ENCODE results near the gene FAM193A. TPM values are rescaled to one million over a fixed set of nuclear protein-coding genes. Genes with fewer than 3 reads are reported as not detected.

Gene FAM193A
- total and polyA plus RNA-seq, 11 donors = 9.7 to 21.0 (median 16.3) TPM

DNA sequence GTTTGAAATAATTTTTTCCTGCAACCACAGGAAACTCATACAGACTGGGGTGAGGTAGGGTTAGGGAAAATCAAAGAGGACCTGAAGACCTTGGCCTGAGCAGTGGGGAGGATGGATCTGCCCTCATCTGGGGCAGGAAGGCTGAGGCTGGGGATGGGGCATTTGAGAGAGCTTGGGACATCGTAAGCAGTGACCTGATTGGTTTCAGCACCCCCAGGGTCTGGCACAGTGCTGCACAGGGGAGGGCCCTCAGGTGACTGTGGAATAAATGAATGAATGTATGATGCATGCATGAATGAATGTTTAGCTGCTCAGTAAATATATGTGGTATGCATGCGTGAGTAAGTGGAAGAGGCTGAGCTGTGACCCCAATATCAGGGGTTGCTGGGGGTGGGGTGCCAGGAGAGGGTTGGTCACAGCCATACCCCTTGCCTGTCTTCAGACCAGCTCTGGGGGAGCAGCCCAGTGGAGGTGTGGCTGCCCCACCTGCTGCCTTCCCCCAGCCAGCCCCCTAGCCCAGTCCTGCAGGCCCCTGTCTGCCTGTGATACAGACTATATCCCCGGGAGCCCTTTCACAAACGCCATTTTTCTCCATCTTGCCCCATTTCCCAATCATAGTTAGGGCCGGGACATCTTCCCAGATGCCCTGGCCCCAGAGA lies 230.7 kb downstream of the FAM193A start:
- TF ChIP-seq, protein P1, sequence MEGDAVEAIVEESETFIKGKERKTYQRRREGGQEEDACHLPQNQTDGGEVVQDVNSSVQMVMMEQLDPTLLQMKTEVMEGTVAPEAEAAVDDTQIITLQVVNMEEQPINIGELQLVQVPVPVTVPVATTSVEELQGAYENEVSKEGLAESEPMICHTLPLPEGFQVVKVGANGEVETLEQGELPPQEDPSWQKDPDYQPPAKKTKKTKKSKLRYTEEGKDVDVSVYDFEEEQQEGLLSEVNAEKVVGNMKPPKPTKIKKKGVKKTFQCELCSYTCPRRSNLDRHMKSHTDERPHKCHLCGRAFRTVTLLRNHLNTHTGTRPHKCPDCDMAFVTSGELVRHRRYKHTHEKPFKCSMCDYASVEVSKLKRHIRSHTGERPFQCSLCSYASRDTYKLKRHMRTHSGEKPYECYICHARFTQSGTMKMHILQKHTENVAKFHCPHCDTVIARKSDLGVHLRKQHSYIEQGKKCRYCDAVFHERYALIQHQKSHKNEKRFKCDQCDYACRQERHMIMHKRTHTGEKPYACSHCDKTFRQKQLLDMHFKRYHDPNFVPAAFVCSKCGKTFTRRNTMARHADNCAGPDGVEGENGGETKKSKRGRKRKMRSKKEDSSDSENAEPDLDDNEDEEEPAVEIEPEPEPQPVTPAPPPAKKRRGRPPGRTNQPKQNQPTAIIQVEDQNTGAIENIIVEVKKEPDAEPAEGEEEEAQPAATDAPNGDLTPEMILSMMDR (IDR thresholded peaks at IDR 0.05) = no peak
- TF ChIP-seq POLR2A (IDR thresholded peaks at IDR 0.05) = no peak
- Histone ChIP-seq H3K27me3 (no peaks in the 10 kb centered on the region), H3K4me3 (no peak overlapping the region), H3K27ac (peak overlapping the region in 2 of 12 donors; percentile 19 to 41), H3K4me1 (peaks cover 0 to 43% (median 9%) of the 10 kb centered on the region in 12 donors), H3K36me3 (no peaks in the 10 kb centered on the region), H3K9me3 (peaks cover 0 to 3% (median 0%) of the 10 kb centered on the region in 12 donors)
- WGBS, 4 donors = 77 to 86% (median 81%) methylated on average over 5 of the region's 5 CpGs
- ATAC-seq = no peak
- no peak for DNase-seq
- intact Hi-C loops (cut with DNase I) = loop anchor here in 6 of 10 donors (5.0 to 10.0 kb wide), 8 partner anchors 78 to 268 kb away; partner anchors contain the start of gene ADD1 (in 1 of the 6)

DNA sequence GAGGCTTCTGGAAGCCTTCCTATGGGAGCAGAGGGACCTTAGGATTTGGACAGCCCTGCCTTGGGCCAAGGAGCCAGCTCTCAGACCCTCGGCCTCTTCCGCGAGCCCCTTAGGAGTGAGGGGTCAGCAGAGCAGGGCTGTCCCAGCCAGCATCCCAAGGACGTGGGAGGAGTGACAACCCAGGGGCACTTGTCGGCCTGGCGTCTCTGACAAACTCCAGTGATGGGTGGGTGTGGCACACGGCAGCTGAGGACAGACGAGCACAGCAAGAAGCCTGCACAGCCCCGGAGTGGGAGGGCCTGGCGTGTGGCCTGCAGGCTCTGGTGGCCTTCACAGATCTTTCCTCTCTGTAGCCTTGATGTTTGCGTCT lies 231.2 kb downstream of the FAM193A start:
- Histone ChIP-seq H3K27me3 (no peaks in the 10 kb centered on the region), H3K4me3 (no peak overlapping the region), H3K27ac (peak overlapping the region in 2 of 12 donors; percentile 19 to 41), H3K9me3 (peaks cover 0 to 3% (median 0%) of the 10 kb centered on the region in 12 donors), H3K36me3 (no peaks in the 10 kb centered on the region), H3K4me1 (peaks cover 0 to 43% (median 9%) of the 10 kb centered on the region in 12 donors)
- TF ChIP-seq POLR2A (IDR thresholded peaks at IDR 0.05) = no peak
- TF ChIP-seq, protein P1 (IDR thresholded peaks at IDR 0.05) = no peak
- ATAC-seq (peak; percentile 71 to 86 (median 80)), DNase-seq (peak in 3 of 5 donors; percentile 70 to 80 (median 74))
- intact Hi-C loops (cut with DNase I) = loop anchor here in 6 of 10 donors (5.0 to 10.0 kb wide), 8 partner anchors 77 to 267 kb away; partner anchors contain the start of gene ADD1 (in 1 of the 6)
- 37 to 48% (median 45%) methylated on average over 10 to 11 of the region's 11 CpGs for WGBS, 4 donors

- DNase-seq = no peak
- Histone ChIP-seq H3K4me1 (peaks cover 0 to 43% (median 9%) of the 10 kb centered on the region in 12 donors), H3K9me3 (peaks cover 0 to 3% (median 0%) of the 10 kb centered on the region in 12 donors), H3K36me3 (no peaks in the 10 kb centered on the region), H3K4me3 (no peak overlapping the region), H3K27me3 (no peaks in the 10 kb centered on the region), H3K27ac (peak overlapping the region in 2 of 12 donors; percentile 19 to 41)
- 72 to 84% (median 78%) methylated on average over 8 to 9 of the region's 9 CpGs for WGBS, 4 donors
- TF ChIP-seq POLR2A (IDR thresholded peaks at IDR 0.05) = no peak
- TF ChIP-seq, protein P1 (IDR thresholded peaks at IDR 0.05) = no peak
- no peak for ATAC-seq
- intact Hi-C loops (cut with DNase I) = loop anchor here in 6 of 10 donors (5.0 to 10.0 kb wide), 8 partner anchors 77 to 267 kb away; partner anchors contain the start of gene ADD1 (in 1 of the 6)
These were observed 231.7 kb downstream of the FAM193A start for GRCh38 chr4:2768124-2768523.

- H3K4me1 ChIP-seq = peaks cover 0 to 37% (median 6%) of the 10 kb centered on the region in 12 donors
- H3K27me3 ChIP-seq = no peaks in the 10 kb centered on the region
- TF ChIP-seq POLR2A (IDR thresholded peaks at IDR 0.05) = no peak
- TF ChIP-seq, protein P1 (IDR thresholded peaks at IDR 0.05) = no peak
- no peak overlapping the region for H3K4me3 ChIP-seq
- H3K9me3 ChIP-seq = peaks cover 0 to 3% (median 0%) of the 10 kb centered on the region in 12 donors
- DNase-seq = no peak
- H3K27ac ChIP-seq = no peak overlapping the region
- no peaks in the 10 kb centered on the region for H3K36me3 ChIP-seq
- intact Hi-C loops (cut with DNase I) = loop anchor here in 6 of 10 donors (5.0 to 10.0 kb wide), 8 partner anchors 76 to 266 kb away; partner anchors contain the start of gene ADD1 (in 1 of the 6)
- no peak for ATAC-seq
- 61 to 69% (median 66%) methylated on average over 10 to 15 of the region's 15 CpGs for WGBS, 4 donors
These were observed 232.5 kb downstream of the FAM193A start for GRCh38 chr4:2768921-2769336.
